OCI-M1 (cell line): ENCODE measurements around the gene PLXDC2.
A peak's percentile ranks its signal among the peaks of the same experiment; 100 is the strongest.
"Not testable (repeated sequence)": the region's sequence is repeated elsewhere in the genome, so short reads cannot be mapped to it uniquely, and the experiment has no call there.

Source experiments
- DNase-seq: peaks from one replicate; lab custom pipeline; 2025; lab: John Stamatoyannopoulos, UW

PLXDC2 gene

DNA sequence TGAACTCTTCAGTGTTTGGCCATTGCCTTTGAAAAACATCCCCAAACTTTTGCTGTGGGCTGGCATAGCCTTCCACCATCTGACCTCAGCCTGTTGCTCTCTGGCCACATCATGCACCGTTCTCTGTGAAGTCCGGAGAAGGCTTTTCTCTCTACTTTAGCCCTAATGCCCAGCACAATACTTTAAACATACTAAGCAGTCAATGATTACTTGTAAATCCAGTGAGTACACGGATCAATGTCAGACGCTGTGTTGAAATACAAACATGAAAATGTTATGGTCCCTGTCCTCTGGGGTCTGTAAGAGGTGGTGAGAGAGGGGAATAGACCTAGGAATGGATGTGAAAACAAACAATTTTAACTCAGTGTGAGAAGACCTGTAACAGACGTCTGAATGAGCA is 297.9 kb downstream of the PLXDC2 start:
- no peak for DNase-seq

- no peak for DNase-seq
Observed at GRCh38 chr10:20115894-20116293, 299.7 kb downstream of the PLXDC2 start.

DNA sequence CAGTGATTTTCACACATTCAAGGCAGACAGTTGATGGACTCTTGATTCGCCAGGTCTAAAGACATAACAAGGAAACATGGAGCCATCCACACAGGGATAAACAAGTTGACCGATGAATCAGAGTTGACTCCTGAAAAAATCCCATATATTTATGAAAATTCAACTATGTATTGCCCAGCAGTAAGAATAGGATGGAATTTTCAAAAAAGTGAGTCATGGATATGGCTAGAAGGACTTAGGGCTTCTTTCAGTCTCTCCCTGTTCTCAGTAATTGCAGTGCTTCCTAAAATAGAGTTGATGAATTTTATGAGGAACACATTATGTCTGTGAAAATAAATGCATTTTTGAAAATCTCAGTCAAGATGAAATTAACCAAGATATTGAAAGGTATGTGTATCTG is 301.2 kb downstream of the PLXDC2 start:
- no peak for DNase-seq

GRCh38 chr10:20118119-20118518 is 301.9 kb downstream of the PLXDC2 start:
- no peak for DNase-seq

- no peak for DNase-seq
Observed at GRCh38 chr10:20128811-20129210, 312.6 kb downstream of the PLXDC2 start.

DNA sequence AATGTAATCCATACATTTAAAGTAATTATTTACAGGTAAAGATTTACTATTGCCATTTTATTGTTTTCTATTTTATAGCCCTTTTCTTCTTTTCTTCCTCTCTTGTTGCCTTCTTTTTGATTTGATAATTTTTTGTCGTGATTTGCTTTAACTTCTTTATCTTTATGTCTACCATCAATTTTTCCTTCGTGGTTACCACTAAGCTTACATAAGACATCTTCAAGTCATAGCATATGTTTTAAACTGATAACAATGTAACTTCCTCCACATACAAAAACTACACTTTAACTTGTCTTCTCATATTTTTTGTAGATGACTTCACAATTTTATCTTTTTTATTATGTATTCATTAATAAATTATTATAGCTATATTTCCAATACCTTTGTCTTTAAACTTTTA is 316.6 kb downstream of the PLXDC2 start:
- DNase-seq = peak; percentile 57

DNA sequence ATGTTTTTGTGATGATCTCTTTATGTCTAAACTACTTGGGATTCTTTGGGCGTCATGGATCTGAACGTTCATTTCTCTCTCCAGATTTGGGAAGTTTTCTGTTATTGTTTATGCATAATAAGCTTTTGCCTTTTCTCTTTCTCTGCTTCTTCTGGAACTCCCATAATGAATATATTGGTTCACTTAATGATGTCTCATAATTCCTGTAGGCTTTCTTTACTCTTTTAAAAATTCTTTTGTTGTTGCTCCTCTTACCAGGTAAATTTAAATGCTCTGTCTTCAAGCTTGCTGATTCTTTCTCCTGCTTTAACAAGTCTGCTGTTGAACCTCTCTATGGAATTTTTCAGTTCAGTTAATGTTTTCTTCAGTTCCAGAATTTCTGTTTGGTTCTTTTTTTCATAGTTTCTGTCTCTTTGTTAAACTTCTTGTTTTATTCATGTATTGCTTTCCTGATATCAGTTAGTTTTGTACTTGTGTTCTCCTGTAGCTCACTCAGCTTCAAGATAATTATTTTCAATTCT is 317.5 kb downstream of the PLXDC2 start:
- no peak for DNase-seq

GRCh38 chr10:20142311-20142710 is 326.1 kb downstream of the PLXDC2 start:
- DNase-seq = no peak

DNA sequence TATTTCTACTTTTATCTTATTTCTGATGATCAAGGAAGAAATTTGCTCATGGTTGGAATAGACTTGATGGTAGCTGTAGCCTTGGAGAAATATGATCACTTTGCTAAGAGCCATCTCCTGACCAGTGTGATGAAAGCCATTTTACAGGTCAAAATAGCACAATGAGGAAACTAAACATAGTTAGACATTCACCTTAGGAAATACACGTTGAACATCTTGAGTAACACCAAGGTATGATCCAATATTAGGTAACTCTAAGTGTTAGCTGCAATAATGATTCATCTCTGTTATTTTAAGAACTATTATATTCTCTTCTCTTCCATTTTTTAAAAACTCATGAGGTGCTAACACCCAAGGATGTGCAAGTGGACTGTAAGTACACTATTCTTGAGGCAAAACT is 328.0 kb downstream of the PLXDC2 start:
- no peak for DNase-seq

- no peak for DNase-seq
Observed at GRCh38 chr10:20146004-20146403, 329.8 kb downstream of the PLXDC2 start.

GRCh38 chr10:20147684-20148083 is 331.5 kb downstream of the PLXDC2 start:
- no peak for DNase-seq

- DNase-seq = no peak
Observed at GRCh38 chr10:20156511-20156910, 340.3 kb downstream of the PLXDC2 start.

GRCh38 chr10:20157314-20157713 is 341.1 kb downstream of the PLXDC2 start:
- DNase-seq = no peak

DNA sequence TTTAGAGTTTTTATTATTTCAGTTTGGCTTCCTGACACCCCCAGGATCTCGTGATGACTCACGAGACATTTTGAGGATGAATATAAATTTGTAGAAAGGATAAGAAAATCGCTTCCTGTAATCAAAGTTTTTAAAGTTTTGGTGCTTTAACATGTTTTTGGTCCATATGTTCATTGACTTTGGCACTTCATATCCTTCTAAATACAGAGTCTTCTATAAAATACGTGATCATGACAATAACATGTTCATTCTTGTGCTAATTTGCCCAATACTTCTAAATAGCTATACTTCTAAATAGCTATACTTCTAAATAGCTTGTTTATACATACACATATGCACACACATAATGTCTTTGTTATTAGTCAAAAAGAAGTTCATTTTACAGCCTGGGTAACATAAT is 341.9 kb downstream of the PLXDC2 start:
- DNase-seq = no peak

DNA sequence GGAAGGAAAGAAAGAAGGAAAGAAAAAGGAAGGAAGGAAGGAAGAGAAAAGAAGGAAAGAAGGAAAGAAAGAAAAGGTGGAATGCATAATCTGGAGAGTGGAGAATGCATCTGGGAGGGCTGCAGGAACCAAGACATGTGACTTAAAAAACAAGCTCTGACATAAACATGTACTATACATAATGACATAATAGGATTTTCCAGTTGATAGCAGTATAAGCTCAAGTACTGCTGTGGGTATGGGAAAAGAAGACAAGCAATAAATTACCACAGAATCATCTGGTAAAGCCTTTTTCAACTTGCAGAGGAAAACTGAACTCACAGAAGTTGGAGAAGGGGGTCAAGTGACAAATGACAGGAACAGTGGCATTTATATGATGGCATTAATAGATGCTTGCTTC is 345.9 kb downstream of the PLXDC2 start:
- DNase-seq = no peak

DNA sequence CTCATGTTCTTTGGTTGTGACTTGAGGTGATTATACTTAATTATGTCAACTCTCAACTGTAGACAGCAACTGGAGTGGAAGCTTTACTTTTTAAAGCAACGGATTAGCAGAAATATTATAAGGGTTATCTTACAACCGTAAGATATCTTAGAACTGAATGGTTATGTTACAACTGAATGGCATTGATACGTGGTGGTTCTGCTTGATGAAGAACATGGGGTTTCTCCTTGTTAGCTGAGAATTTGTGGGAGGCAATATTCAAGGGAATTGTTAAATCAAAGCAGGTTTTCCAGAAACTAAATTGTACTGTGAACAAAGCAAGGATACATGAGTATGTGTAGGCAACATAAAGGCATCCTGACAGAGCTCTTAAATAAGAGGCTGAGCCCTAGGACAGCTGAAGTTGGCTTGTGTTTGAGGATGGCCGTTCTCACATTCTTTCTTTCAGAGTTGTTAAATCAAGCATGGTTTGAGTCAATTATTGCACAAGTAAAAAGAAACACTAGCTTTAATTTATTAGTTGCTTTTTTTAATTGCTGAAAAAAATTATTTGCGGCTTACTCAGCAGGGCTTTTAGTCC is 350.0 kb downstream of the PLXDC2 start:
- no peak for DNase-seq

DNA sequence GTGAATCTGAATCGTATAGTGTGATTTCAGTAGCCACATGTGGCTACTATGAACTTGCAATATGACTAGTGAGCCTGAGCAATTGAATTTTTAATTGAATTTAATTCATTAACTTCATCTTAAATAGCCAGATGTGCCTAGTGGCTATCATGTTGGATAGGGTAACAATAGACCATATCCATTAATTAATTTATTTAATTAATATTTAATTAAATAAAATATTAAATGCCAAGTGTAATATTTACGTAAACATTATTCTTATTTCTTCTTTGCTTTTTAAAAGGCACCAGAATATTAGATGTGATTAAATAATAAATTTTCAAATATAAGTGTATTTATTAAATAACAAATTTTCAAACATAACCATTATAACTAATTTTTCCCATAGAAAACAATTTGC is 354.4 kb downstream of the PLXDC2 start:
- DNase-seq = no peak

- DNase-seq = no peak
Observed at GRCh38 chr10:20173046-20173445, 356.8 kb downstream of the PLXDC2 start.

DNA sequence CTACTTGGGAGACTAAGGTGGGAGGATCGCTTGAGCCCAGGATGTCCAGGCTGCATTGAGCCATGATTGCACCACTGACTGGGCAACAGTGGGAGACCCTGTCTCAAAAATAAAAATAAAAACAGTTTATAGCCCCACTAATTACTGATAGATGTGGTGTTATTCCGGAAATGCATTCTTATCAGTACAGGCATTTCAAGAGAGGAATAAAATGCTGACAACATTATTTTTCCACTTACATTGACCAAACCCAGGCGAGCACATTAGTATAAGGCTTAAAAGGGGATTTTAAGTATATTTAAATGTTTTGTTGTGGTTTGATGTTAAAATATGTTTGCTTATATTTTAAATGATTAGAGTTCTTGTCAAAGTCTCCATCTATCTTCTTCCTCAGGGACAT is 359.5 kb downstream of the PLXDC2 start:
- no peak for DNase-seq

DNA sequence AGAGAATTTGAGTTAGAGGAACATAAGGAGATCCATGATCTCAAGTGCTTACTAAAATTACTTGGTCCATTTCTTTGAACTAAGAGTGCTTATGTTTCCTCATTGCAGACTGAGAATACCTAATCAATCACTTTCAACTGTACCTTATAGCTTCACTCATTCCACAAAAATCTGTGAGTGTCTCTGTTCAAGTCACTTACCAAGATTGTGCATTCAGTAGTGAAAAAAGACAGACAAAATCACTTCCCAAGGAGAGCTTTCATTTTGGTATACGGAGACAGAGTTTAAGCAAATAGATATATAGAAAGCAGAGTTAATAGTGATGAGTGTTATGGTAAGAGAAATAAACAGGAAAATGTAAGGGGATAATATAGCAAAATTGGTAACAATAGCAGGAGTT is 364.5 kb downstream of the PLXDC2 start:
- DNase-seq = no peak

DNA sequence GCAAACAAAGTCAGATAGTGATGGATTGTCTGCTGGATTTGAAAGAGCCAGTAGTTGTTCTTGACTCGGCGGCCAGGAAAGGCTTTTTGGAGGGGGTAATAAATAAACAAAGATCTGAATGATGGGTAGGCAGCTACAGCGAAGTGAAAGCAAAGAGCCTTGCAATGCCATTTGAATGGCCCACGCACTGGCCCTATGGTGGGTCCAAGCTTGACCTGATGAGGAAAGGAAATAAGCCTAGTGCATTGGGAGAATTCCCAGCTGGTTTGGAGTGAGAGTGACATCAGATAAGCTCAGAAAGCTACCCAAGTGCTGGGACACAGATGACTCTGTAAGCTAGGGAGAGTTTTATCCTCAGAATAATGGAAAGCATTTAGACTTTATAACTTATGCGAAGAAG is 365.2 kb downstream of the PLXDC2 start:
- no peak for DNase-seq

DNA sequence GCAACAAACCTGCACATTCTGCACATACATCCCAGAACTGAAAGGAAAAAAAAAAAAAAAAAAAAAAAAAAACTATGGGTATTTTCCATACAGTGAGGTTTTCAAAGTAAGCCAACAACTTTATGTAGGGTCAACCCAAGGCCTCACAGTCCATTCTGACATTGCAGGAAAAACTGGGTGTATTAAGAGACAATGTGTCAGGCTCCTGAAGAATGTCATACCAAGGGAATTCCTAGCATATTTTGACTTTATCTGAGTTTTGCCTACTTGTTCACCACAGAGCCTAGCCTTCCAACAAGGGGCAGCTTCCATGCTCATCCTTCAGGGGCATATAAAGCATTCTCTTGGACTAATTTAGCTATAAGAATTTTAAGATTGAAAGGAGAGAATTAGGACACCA is 368.9 kb downstream of the PLXDC2 start:
- no peak for DNase-seq

DNA sequence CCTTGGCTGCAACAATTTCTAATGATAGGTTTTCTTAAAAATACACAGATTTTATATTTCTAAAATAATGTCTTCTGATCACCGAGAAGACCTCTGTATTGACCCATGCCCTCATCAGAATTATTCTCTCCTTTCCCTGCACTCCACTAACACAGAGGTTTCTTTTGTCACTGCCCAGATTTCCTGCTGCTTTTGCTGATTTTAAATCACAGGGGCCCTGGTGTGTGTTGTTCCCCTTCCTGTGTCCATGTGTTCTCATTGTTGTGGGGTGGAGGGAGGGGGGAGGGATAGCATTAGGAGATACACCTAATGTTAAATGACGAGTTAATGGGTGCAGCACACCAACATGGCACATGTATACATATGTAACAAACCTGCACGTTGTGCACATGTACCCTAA is 375.2 kb downstream of the PLXDC2 start:
- not testable (repeated sequence) for DNase-seq

DNA sequence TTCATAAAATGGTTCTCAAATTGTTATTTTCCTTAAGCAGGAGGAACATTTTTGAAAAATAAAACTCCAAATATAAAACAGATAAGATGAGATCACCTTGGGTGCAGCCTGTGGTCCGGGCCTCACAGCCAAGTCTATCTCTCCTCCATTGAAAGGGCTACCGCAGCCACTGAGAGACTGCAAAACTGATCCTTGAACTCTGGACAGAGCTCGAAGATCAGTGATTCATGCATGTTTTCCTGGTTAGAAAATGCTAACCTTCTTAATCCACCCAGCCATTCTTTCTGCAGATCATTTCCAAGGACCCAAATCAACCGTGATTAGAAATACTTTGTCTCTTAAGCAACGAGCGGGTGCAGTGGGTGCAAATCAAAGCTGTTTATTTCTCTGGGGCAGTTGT is 378.8 kb downstream of the PLXDC2 start:
- DNase-seq = no peak

DNA sequence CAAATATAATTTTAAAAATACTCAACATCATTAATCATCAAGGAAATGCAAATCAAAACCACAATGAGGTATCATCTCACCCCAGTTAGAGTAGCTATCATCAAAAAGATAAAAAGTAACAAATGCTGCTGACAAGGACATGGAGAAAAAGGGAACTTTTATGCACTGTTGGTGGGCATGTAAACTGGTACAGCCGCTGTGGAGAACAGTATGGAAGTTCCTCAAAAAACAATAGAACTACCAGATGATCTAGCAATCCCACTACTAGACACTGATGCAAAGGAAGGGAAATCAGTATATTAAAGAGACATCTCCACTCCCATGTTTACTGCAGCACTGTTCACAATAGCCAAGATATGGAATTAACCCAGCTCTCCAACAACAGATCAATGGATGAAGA is 384.5 kb downstream of the PLXDC2 start:
- DNase-seq = no peak
